GM06990 (cell line): Measurements from ENCODE around the gene ALG13.

Experiments
- DNase-seq: peaks from one replicate; pipeline ENCODE4 v3.0.0-alpha.2; 2011; ENCODE audit not compliant: insufficient read length; ENCODE audit errors: extremely low read depth
- H3K27me3 ChIP-seq: replicated peaks from 2 replicates; pipeline ENCODE4 v1.6.0; 2011; ENCODE audit warnings: low read length; ENCODE audit not compliant: control insufficient read depth, insufficient read depth
- H3K36me3 ChIP-seq: 2 replicates; pipeline ENCODE4 v1.5.1; 2011; ENCODE audit warnings: low read length; ENCODE audit not compliant: control insufficient read depth, insufficient read depth
- H3K4me3 ChIP-seq: replicated peaks from 2 replicates; pipeline ENCODE4 v1.5.1; 2011; ENCODE audit warnings: low read depth, mild to moderate bottlenecking, control low read depth, low read length
- CTCF ChIP-seq: IDR thresholded peaks from 2 replicates; pipeline ENCODE4 v1.5.1; 2011; ENCODE audit warnings: low read length, control low read depth, mild to moderate bottlenecking, inconsistent platforms; ENCODE audit not compliant: insufficient read depth, poor library complexity, severe bottlenecking

The ALG13 gene

GRCh38 chrX:111731351-111731750, 50.4 kb downstream of the ALG13 start:
- DNase-seq: no peak
- Histone ChIP-seq H3K4me3 (no peak overlapping the region), H3K36me3 (peaks cover 1% of the 10 kb centered on the region), H3K27me3 (no peaks in the 10 kb centered on the region)
- no peak for TF ChIP-seq CTCF

GRCh38 chrX:111736571-111736970, 55.6 kb downstream of the ALG13 start:
- Histone ChIP-seq H3K4me3 (no peak overlapping the region), H3K36me3 (peaks cover 1% of the 10 kb centered on the region), H3K27me3 (no peaks in the 10 kb centered on the region)
- no peak for TF ChIP-seq CTCF
- DNase-seq: no peak

- DNase-seq: no peak
- Histone ChIP-seq H3K4me3 (no peak overlapping the region), H3K36me3 (no peaks in the 10 kb centered on the region), H3K27me3 (no peaks in the 10 kb centered on the region)
- no peak for TF ChIP-seq CTCF
Observed at GRCh38 chrX:111742018-111742417, 61.0 kb downstream of the ALG13 start.

GRCh38 chrX:111743316-111743715, 62.3 kb downstream of the ALG13 start:
- Histone ChIP-seq H3K27me3 (no peaks in the 10 kb centered on the region), H3K36me3 (no peaks in the 10 kb centered on the region), H3K4me3 (no peak overlapping the region)
- DNase-seq: no peak
- TF ChIP-seq CTCF: no peak

- H3K4me3 ChIP-seq: no peak overlapping the region
- DNase-seq: no peak
- TF ChIP-seq CTCF: no peak
- no peaks in the 10 kb centered on the region; the same call in 1 of the 2 replicates for H3K36me3 ChIP-seq
- no peaks in the 10 kb centered on the region for H3K27me3 ChIP-seq
Observed at GRCh38 chrX:111756486-111756885, 75.5 kb downstream of the ALG13 start.

GRCh38 chrX:111759686-111760085, 78.7 kb downstream of the ALG13 start:
- Histone ChIP-seq H3K36me3 (no peaks in the 10 kb centered on the region), H3K4me3 (no peak overlapping the region), H3K27me3 (no peaks in the 10 kb centered on the region)
- no peak for DNase-seq
- TF ChIP-seq CTCF: no peak
